GM19035 (cell line): ENCODE results near the gene DEFB123.
"Not testable (repeated sequence)": the region's sequence is repeated elsewhere in the genome, so short reads cannot be mapped to it uniquely, and the experiment has no call there.

ENCODE experiments used
- ATAC-seq: cut with Tn5 transposase; IDR thresholded peaks from one replicate; pipeline ENCODE4 v1.9.1; 2021; ENCODE audit not compliant: unreplicated experiment

Gene DEFB123, protein sequence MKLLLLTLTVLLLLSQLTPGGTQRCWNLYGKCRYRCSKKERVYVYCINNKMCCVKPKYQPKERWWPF

DNA sequence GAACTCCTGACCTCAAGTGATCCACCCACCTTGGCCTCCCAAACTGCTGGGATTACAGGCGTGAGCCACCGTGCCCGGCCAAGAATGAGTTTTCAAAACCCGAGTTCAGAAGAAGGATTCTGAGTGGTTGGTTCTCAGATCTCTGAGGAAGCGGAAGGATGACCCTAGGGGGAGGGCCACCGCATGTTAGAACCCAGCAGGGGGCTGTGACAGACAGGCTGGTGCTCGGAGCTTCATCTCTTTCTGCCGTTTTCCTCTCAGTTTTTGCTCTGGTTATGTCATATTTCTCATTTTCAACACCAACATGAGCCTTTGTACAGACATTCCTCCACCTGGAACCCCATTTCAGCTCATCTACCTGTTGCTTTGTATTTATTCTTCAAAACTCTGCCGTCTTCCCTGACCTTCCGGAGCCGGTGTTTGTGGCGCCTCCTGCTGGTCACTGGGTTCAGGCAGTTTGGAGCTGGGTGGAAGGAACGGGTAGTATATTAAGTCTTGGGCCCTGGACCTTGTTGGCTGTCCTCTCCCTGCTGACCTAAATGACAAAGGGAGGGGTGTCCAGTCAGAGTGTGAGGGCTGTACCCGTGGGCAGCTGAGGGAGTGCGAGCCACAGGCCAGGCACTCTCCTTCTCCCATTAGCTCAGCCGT is at the start of gene DEFB123:
TSS of gene DEFB123 (plus strand) at position 621 of the 648 bp plus-strand sequence. CDS start 67 bp downstream, outside the sequence.
- no peak for ATAC-seq

- ATAC-seq = no peak
Observed at GRCh38 chr20:31392836-31393235, 47.6 kb upstream of the DEFB123 start.

- no peak for ATAC-seq
Observed at GRCh38 chr20:31394900-31395299, 45.5 kb upstream of the DEFB123 start.

GRCh38 chr20:31403886-31404285 is 36.5 kb upstream of the DEFB123 start:
- ATAC-seq = no peak

DNA sequence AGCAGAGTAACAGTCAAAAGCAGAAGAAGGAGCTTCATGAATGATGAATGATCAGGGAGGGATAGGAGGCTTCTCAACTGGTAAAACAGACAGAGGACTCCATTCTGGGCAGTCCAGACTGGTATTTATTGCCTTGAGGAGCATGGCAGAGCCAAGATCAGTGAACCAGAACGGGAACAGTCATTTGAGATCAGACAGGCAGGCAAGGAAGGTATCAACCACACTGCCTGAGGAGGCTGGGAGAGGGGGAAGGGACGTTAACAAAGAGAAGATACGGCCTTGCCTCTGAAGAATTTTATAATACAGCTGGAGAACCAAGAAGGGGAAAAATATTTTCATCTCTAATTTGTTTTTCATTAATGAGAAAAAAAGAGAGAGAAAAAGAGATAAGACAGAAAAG is 34.3 kb upstream of the DEFB123 start, which contains the start of gene DEFB121:
TSS of gene DEFB121 (minus strand) at position 101 of the 400 bp plus-strand sequence. CDS start at position 38, 63 bp downstream.
- no peak for ATAC-seq

GRCh38 chr20:31410011-31410410 is 30.4 kb upstream of the DEFB123 start:
- ATAC-seq = no peak

DNA sequence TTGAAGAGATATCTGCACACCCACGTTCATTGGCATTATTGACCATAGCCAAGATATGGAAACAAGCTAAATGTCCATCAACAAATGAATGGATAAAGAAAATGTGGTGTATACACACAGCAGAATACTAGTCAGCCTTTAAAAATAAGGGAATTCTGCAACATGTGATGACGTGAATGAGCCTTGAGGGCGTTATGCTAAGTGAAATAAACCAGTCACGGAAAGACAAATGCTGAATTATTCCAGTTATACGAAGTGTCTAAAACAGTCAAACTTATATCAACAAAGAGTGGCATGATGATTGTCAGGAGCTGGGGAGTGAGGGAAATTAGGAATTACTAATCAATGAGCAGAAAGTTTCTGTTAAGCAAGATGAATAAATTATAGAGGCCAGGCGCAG is 26.1 kb upstream of the DEFB123 start:
- no peak for ATAC-seq

DNA sequence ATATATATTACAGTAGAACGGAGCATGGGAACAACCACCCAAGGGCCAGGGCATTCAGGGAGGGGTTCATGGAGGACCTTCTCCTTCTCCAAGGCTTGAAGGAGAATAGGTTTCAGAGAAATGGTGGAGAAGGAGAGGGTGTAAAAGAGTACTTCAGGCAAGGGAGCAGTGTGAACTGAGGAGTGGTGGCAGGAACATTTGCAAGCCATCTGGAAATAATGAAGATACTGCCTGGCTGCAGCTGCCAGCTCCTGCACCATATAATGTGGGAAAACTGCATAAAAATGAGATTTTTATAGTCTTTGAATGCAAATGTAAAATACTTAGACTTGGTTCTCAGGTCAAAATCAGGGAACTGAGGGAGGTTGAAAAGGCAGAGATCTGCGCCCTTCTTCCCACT is 24.8 kb upstream of the DEFB123 start:
- ATAC-seq = no peak

DNA sequence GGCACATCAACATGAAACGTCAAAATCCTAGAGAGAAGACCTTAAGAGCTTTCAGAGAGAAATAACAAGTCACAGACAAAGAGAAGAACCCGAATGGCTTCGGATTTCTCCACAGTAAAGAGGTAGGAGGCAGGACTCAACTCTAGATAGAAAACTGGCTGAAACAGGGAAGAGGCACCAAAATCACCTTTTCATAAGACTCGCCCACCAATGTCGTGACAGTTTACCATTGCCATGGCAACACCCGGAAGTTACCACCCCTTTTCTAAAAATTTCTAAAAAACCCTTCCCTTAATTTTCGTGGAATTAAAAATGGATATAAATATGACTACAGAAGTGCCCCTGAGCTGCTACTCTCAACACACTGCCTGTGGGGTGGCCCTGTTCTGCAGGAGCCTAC is 22.1 kb upstream of the DEFB123 start:
- no peak for ATAC-seq

- no peak for ATAC-seq
Observed at GRCh38 chr20:31425797-31426196, 14.6 kb upstream of the DEFB123 start.

DNA sequence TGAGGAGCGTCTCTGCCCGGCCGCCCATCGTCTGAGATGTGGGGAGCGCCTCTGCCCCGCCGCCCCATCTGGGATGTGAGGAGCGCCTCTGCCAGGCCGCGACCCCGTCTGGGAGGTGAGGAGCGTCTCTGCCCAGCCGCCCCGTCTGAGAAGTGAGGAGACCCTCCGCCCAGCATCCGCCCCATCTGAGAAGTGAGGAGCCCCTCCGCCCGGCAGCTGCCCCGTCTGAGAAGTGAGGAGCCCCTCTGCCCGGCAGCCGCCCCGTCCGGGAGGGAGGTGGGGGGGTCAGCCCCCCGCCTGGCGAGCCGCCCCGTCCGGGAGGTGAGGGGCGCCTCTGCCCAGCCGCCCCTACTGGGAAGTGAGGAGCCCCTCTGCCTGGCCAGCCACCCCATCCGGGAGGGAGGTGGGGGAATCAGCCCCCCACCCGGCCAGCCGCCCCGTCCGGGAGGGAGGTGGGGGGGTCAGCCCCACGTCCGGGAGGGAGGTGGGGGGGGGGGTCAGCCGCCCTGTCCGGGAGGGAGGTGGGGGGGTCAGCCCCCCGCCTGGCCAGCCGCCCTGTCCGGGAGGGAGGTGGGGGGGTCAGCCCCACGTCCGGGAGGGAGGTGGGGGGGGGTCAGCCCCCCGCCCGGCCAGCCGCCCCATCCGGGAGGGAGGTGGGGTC is 13.4 kb upstream of the DEFB123 start:
- ATAC-seq = not testable (repeated sequence)

DNA sequence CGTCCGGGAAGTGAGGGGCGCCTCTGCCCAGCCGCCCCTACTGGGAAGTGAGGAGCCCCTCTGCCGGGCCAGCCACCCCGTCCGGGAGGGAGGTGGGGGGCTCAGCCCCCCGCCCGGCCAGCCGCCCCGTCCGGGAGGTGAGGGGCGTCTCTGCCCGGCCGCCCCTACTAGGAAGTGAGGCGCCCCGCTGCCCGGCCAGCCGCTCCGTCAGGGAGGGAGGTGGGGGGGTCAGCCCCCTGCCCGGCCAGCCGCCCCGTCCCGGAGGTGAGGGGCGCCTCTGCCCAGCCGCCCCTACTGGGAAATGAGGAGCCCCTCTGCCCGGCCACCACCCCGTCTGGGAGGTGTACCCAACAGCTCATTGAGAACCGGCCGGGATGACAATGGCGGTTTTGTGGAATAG is 12.9 kb upstream of the DEFB123 start:
- ATAC-seq = not testable (repeated sequence)

DNA sequence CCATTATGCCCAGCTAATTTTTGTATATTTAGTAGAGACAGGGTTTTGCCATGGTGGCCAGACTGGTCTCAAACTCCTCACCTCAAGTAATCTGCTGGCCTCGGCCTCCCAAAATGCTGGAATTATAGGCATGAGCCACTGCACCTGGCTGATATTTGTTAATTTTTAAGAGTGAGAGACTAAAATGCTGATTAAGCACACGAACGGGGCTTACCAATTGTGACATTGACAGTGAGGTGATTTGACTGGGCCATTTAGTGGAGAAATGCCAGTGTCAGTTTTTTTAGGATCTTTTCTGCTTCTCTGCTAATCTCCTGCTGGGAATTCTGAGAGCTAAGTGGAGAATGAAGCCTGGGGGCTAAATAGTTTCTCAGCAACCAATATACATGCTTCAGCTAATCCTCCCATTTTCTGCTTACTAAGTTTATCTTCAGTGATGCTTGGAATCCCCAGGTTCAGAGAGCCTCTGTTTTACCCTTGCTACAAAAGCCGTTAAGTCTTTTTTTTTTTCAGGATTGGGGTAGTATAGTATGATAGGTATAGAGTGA is 9.8 kb upstream of the DEFB123 start:
- ATAC-seq = no peak

DNA sequence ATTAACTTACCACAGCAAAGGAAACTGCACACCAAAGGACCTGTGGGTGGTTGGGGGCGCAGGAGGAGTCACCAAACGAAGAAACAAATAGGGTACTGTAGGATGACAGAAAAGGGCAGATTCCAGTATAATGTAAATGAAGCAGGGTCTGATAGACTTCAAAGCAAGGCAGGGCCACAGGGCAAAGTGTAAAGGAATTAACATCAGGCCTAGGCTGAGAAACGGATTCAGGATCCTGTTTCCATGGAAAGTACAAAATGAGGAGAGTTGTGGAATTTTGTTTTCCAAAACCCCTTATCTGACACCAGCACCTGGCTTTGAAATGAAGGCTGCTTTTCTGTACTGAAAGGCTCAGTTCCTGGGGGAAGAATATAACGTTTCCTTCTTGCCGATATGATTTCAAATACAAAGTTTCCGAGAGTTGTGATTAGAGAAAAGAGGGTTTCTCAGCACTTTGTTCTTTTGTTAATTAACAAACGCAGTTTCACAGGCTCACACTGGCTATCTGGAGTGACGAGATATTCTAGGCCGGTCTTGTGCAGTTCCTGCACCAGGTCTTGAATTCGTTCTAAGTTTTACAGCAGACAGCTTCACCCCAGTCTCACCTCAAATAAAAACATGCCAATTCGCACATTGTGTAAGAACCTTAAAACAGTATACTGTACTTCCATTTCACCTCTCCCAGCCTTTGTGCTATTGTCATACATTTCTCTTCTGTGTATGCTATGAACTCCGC is 5.8 kb downstream of the DEFB123 start:
- ATAC-seq = no peak

DNA sequence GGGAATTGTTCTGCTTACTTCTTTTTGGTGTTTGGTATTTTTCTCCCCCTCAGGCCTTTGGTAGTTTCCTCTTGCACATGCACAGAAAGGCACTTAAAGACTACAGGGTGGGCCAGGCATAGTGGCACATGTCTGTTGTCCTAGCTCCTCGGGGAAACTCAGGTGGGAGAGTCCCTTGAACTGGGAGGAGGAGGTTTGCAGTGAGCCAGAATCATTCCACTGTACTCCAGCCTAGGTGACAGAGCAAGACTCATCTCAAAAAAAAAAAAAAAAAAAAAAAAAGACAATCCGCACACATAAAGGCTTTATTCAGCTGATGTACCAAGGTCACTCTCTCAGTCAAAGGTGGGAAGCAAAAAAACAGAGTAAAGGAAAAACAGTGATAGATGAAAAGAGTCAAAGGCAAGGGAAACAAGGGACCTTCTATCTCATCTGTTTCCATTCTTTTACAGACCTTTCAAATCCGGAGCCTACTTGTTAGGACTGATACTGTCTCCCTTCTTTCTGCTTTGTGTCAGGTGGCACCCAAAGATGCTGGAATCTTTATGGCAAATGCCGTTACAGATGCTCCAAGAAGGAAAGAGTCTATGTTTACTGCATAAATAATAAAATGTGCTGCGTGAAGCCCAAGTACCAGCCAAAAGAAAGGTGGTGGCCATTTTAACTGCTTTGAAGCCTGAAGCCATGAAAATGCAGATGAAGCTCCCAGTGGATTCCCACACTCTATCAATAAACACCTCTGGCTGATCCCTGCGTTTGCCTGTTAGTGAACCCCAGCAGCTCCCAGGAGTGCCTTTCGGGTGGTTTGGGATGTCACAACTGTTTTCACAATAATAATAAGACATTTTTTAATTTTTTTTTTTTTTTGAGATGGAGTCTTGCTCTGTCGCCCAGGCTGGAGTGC is 9.3 kb downstream of the DEFB123 start:
- no peak for ATAC-seq

DNA sequence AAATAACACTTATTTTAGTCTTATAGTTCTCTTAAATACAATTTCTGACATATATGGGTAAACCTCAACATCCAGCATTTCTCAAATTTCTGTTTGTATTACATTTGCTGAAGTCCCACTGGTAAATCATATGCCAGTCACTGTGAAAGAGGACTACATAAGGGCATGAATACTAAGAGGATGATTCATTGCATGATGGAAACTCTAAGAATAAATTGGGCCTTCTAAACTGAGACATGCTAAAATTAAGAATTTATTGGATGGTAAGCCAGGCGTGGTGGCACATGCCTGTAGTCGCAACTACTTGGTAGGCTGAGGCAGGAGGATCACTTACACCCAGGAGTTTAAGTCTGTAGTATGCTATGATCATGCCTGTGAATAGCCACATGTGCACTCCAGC is 12.1 kb downstream of the DEFB123 start:
- ATAC-seq = no peak

GRCh38 chr20:31454361-31454760 is 13.9 kb downstream of the DEFB123 start:
- no peak for ATAC-seq

DNA sequence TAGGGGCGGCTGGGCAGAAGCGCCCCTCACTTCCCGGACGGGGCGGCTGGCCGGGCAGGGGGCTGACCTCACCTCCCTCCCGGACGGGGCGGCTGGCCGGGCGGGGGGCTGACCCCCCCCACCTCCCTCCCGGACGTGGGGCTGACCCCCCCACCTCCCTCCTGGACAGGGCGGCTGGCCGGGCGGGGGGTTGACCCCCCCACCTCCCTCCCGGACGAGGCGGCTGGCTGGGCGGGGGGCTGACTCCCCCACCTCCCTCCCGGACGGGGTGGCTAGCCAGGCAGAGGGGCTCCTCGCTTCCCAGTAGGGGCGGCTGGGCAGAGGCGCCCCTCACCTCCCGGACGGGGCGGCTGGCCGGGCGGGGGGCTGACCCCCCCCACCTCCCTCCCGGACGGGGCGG is 30.5 kb downstream of the DEFB123 start:
- not testable (repeated sequence) for ATAC-seq

DNA sequence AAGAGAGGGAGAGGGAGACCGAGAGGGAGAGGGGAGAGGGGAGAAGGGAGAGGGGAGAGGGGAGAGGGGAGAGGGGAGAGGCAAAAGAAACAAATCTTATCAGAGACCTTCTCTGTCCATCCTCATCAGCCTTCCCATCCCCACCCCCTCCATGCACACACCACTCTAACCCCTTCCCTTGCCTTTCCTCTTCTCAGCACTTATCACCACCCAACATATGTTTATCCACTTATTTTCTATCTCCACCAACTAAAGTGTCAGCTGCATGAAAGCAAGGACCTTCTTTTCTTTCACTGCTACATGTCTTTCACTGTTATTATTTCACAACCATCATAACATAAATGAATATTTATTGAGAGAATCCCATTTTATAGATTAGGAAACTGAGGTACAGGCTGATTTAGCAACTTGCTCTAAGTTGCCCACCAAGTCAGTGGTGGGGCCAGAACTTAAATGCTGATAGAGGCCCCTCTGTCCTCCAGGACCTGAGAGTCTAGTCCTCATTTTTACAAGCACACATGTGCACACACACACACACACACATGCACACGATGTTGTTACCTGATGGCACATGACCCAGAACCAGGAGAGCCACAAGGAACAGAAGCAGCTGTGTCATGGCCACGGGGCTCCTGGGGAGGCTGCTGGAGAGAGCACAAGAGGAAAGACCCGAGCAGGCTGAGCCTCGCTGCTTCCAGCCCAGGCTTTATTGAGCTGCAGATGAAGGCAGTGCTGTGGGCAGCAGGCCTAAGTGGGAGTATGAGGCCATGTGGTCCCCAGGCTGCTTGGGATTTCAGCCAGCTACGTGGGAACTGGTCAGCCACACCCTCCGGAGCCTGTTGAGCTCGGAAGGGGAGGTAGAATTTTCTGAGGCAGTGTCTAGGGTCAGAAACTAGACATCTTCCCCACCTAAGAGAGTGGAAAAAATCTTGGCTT is 32.2 kb downstream of the DEFB123 start:
- ATAC-seq = no peak
